ENCODE measurements around the gene CTNND2.

The CTNND2 gene

GRCh38 chr5:11227064-11227463 lies 677.2 kb downstream of the CTNND2 start:
- no peak for FAIRE-seq

DNA sequence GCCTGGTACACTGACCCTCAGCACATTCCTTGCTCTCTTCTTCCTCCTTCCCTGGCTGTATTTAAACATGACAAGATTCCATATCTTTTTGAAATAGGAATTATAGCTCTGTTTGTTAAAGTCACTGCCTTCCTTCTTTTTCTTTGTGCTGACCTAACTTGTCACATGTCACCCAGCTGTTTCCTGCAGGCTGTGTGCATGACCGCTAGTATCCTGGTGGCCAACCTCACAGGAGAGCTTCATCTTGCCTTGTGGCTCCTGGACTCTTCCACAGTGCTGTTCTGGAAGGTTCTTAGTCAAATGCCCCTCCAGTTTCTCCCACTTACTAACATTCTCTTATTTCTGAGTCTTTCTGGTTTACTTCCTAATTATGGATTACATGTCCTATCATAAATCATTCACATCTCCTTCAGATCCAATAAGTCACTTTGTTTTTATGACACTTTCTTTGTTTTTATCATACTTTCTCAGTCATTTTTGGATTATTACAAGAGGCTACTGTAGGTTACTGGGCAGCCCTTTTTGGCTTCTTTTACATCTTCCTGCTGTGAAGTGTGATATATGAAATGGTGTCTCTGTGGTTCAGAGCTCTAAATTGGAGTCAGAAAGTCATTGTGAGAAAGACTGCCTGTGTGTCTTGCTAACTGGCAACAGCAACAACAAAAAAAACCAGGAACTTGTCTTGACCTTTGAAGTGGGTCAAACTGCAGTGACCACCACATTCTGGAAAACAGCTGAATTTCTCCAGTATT lies 679.6 kb downstream of the CTNND2 start:
- FAIRE-seq, result no peak

DNA sequence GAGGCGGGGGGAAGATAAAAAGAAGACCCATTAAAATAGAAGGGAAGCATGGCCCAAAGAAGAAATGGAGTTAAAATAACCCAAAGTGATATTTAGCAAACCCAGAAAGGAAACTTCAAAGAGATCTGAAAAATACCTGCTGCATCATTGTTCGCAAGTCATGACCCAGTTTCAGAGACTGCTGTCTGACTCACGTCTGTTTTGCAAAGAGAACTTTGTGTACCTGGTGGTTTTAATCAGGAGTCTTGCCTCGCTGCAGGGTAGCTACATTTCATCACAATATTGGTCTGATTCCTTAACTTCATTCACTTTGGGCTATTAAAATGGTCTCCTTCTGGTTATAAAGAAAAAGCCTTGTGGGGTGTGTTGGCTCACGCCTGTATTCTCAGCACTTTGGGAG lies 682.1 kb downstream of the CTNND2 start:
- FAIRE-seq, result no peak

GRCh38 chr5:11214864-11215644 lies 689.2 kb downstream of the CTNND2 start:
- no peak for FAIRE-seq

GRCh38 chr5:11212706-11213105 lies 691.5 kb downstream of the CTNND2 start:
- no peak for FAIRE-seq

DNA sequence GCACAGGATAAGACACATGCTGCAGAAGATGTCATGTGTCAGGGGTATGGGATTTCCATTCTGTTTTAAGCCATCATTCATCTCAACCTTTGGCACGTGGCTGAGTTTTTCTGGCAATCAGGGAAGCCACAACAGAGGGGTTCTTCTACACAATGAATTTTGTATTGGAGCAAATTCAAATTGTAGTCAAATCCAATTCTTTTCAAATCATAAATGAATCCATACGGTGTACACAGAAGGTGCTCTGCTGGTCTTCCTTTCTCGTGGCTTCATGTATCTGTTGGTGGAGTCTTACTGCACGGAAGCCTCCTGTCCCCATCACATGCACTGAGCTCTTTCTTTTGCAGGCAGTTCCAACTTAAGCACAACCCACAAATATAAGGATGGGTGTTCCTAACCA lies 706.5 kb downstream of the CTNND2 start:
- FAIRE-seq, result no peak

DNA sequence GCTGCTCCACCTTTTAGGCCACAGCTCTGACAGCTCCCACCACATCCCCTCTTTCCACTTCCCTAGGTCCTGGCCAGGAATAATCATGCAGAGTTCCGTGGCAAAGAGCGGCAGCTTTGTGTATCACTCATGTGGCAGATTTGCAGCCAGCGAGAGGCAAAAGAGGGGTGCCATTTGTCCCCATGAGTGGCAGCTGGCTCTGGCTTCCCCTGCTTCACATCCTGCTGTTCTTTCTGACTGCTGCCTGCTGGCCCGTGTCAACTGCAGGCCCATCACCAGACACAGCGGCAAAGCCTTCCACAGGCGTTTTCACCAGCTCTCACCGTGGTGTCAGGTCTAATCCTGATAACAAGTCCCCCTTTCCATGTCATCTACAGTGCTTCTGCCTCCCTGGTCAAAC lies 712.6 kb downstream of the CTNND2 start:
- no peak for FAIRE-seq

DNA sequence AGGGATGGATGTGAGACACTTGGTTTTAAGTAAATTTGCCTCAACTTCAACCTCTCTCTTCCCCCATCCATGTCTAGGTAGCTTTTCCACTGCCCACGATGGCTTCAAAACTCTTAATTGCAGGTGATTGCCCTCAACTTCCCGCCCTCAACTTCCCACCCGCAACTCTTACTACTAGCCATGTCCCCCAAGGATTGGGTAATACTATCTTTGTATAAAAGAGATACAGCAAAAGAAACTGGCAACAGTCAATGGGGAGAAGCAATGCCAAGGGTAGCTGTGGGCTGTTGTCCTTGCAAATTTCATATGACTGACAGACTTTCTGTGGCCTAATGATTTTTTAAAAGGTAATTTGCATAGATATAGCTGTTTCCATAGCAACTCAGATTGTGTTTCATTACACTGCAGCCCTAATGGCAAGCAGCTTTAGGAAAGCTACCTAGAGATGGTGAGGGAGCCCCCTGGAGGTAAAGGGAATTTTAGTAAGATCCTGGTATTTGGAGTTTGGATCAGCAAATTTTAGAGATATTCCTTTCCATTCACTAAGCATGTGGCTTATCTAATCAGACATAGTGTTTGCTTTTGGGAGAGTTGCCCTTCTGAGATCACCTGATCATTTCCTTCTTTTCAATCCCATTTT lies 721.7 kb downstream of the CTNND2 start:
- no peak for FAIRE-seq

DNA sequence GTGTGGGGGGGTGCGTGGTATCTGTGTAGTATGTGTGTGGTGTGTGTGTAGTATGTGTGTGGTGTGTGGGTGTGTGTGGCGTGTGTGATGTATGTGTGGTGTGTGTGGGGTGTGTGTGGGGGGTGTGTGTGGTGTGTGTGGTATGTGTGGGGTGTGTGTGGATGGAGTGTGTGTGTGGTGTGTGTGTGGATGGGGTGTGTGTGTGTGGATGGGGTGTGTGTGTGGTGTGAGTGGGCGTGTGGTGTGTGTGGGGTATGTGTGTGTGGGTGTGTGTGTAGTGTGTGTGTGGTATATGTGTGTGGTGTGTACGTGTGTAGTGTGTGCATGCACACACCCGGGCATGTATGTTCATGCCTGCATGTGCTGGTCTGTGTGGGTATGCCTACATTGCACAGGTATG lies 722.3 kb downstream of the CTNND2 start:
- no peak for FAIRE-seq

DNA sequence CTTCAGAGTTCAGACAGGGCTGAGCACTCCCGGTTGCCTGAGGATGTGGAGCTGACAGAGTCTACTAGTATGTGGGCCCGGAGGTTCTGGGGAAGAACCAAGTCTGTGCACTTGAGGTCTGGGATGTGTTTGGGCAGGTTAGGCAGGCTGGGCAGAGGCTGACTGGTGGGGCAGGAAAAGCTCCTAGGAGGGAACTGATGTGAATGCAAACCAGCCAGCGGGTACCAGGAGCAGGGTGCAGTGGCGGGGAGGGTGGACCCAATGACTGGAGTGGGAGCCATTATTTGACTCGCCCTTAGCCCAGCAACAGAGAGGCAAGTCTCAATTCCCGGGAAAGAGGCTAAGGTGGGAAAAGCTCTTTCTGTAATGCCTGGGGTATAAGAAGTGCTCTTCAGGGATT lies 723.4 kb downstream of the CTNND2 start:
- FAIRE-seq, result no peak

- no peak for FAIRE-seq
Observed at GRCh38 chr5:11177999-11178711, 726.1 kb downstream of the CTNND2 start.

DNA sequence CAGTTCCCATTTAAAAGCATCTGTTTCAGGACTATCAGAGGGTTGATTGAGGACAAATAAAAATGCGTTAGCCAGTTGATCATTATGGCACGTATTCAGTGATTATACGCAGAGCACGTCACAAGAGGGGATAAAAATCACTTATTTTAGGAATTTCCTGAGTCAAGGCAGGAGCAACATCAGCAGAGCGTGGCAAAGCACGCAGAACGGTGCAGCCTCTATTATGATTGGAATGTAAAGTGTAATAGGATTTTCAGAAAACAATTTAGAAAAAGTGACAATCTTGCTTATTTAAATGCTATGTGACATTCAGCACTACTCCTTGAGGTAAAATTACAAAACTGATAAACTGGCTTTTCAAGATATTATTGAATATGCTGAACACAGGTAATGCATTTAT lies 729.7 kb downstream of the CTNND2 start:
- no peak for FAIRE-seq

GRCh38 chr5:11172484-11172883 lies 731.8 kb downstream of the CTNND2 start:
- FAIRE-seq, result no peak

DNA sequence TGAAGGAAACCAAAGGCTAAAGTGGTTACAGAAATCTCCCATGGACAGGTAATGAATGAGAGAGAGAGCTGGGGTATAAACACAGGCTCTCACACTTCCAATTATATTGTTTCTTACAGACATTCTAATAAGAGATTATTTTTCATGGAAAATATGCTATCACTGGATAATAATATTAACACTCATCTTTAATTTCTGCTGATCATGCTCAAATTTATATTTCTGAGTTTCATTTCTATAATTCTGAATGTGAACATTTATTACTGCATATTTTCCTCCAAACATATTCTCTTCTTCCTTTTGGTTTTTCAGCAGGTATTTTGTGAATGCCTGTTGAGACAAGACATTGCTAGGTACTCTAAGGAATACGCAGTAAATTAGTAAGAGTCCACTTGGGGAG lies 733.0 kb downstream of the CTNND2 start:
- no peak for FAIRE-seq

GRCh38 chr5:11166923-11167322 lies 737.3 kb downstream of the CTNND2 start:
- no peak for FAIRE-seq

DNA sequence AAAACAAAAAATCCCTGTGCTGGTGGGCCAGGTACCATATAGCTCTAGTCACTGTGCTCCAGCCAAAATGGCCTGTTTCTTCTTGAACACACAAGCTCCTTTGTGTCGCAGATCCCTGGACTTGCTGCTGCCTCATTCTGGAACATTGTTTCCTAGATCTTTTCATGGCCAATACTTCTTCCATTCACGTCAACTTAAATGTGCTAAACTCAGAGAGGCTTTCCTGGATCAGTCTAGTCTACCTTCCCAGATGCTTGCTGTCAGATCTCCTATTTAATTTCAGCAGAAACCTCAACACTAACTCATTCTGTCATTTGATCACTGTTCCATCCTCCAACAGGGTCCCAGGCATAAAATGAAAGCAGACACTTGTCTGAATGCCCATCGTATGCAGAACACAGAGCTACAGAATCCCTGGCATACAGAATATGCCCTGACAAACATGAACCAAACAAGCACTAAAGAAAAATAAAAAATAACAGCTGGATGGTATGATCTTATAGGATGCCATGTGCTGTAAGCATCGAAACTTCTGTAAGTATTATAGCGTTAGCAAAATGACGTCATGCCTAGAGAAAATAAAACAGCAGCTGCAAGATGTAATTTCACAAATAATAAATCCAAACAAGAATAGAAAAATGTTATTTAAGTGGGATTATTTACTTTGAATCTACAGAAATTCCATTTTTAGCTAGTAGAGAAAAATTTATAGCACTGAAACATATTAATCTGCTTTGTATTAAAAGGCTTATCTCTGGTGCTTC lies 739.5 kb downstream of the CTNND2 start:
- FAIRE-seq, result no peak

- no peak for FAIRE-seq
Observed at GRCh38 chr5:11157132-11157531, 747.1 kb downstream of the CTNND2 start.

GRCh38 chr5:11153670-11154382 lies 750.4 kb downstream of the CTNND2 start:
- FAIRE-seq, result no peak

DNA sequence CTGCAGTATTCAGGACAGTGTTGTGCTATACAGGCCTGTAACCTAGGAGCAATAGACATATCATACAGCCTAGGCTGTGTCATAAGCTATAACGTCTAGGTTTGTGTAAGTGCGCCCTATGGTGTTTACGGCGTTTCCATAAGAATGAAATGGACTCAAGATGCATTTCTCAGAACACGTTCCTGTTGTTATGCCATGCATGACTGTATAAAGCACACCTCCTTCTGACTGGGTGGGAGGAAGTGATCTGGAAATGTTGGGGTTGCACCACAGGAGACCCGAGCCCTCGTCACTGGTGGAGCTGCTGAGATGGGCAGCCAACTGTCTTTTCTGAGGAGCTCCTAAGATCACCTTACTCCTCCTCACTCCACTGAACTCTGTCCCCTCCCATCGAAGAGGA lies 751.9 kb downstream of the CTNND2 start:
- no peak for FAIRE-seq

GRCh38 chr5:11150976-11151375 lies 753.3 kb downstream of the CTNND2 start:
- FAIRE-seq, result no peak

DNA sequence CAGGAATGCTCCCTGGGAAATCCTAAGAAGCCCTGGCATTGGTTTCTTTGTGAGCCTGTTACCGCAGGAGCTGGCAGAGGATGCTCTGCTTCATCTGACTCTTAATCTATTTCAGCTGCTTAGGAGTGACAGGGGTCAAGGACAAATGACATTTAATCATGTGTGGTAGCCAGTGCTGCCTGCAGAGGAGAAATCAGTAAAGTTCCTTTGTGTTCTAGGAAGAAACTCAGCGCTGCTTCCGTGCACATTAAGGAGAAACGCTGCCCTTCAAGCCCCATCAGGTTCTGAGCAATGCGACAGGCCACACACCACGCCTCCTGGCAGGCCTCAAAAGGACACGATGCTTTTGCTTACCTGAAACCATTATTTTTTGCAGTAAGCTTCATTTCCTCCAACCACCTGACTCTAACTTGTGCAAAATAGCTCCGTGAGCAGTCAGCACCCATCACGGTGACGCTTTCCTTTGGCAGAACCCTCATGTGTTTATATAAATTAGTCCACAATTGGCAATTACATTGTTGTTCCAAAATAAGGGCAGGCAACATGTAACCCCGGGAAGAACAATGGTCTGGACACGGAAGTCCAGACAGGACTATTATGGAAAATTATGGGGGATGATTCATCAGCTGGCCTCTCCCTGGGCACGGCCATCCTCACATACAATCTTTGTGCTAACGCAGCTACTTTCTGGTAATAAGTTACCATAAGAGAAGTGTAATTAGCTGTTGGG lies 755.3 kb downstream of the CTNND2 start:
- no peak for FAIRE-seq
